Neural cell (in vitro differentiated cells): ENCODE results near the gene RAVER1. TPM values are rescaled to one million over a fixed set of nuclear protein-coding genes. Genes with fewer than 3 reads are reported as not detected.

Experiments
- H2AFZ ChIP-seq: fragments of 200-600, 300-800 bp; sonication (generic), shearing (Covaris generic); 2 replicates; pipeline ENCODE4 v1.6.0; 2014; ENCODE audit warnings: low read depth, mild to moderate bottlenecking, antibody characterized with exemption, low read length, moderate library complexity
- H3F3A ChIP-seq: fragments of 200-600 bp; shearing (Covaris generic); 2 replicates; pipeline ENCODE4 v1.6.1; 2016; ENCODE audit warnings: mild to moderate bottlenecking, moderate library complexity, mixed read lengths, antibody characterized with exemption, low read length; ENCODE audit not compliant: insufficient read depth, poor library complexity, severe bottlenecking
- H3K27ac ChIP-seq: fragments of 200-600, 300-800 bp; sonication (generic), shearing (Covaris generic); 2 replicates; pipeline ENCODE4 v1.5.1; 2014; ENCODE audit warnings: mild to moderate bottlenecking, low read length, moderate library complexity
- H3K27me3 ChIP-seq: fragments of 300-800, 200-600 bp; sonication (generic), shearing (Covaris generic); 2 replicates; pipeline ENCODE4 v1.6.0; 2014; ENCODE audit warnings: mild to moderate bottlenecking, low read depth, low read length, moderate library complexity; ENCODE audit not compliant: insufficient read depth
- H3K36me3 ChIP-seq: fragments of 300-800, 200-600 bp; sonication (generic), shearing (Covaris generic); 2 replicates; pipeline ENCODE4 v1.5.1; 2014; ENCODE audit warnings: mild to moderate bottlenecking, antibody characterized with exemption, low read length, moderate library complexity; ENCODE audit not compliant: insufficient read depth
- H3K4me2 ChIP-seq: fragments of 300-800, 200-600 bp; sonication (generic), shearing (Covaris generic); 2 replicates; pipeline ENCODE4 v1.6.0; 2014; ENCODE audit warnings: mild to moderate bottlenecking, low read length
- H3K4me3 ChIP-seq: fragments of 300-800, 200-600 bp; sonication (generic), shearing (Covaris generic); 2 replicates; pipeline ENCODE4 v1.5.1; 2014; ENCODE audit warnings: mild to moderate bottlenecking, low read length, moderate library complexity
- H3K79me2 ChIP-seq: fragments of 200-600 bp; shearing (Covaris generic); replicated peaks from 2 replicates; pipeline ENCODE4 v1.6.0; 2014; ENCODE audit warnings: mild to moderate bottlenecking, low read length, moderate library complexity; ENCODE audit not compliant: insufficient read depth
- H3K9ac ChIP-seq: fragments of 300-800, 200-600 bp; sonication (generic), shearing (Covaris generic); 2 replicates; pipeline ENCODE4 v1.6.1; 2016; ENCODE audit warnings: mild to moderate bottlenecking, low read length, mixed read lengths
- H3K9me2 ChIP-seq: fragments of 200-600 bp; shearing (Covaris generic); 2 replicates; pipeline ENCODE4 v1.6.1; 2016; ENCODE audit warnings: mild to moderate bottlenecking, low read length, mixed read lengths; ENCODE audit not compliant: insufficient read depth
- H3K9me3 ChIP-seq: fragments of 200-600, 300-800 bp; sonication (generic), shearing (Covaris generic); 2 replicates; pipeline ENCODE4 v1.6.1; 2016; ENCODE audit warnings: mild to moderate bottlenecking, mixed run types, low read length, moderate library complexity, mixed read lengths
- H4K20me1 ChIP-seq: fragments of 200-600 bp; shearing (Covaris generic); 2 replicates; pipeline ENCODE4 v1.6.1; 2016; ENCODE audit warnings: mild to moderate bottlenecking, mixed run types; ENCODE audit not compliant: insufficient read depth
- CTCF ChIP-seq: fragments of 450-650 bp; IDR thresholded peaks from 2 replicates; pipeline ENCODE4 v1.5.1; 2014; ENCODE audit warnings: antibody characterized with exemption, mild to moderate bottlenecking, moderate library complexity; ENCODE audit not compliant: poor library complexity, severe bottlenecking
- EP300 ChIP-seq: fragments of 450-650 bp; conservative IDR thresholded peaks from 2 replicates; pipeline ENCODE4 v1.6.1; 2014; ENCODE audit warnings: antibody characterized with exemption, mild to moderate bottlenecking, moderate library complexity; ENCODE audit not compliant: poor library complexity, severe bottlenecking
- EZH2 ChIP-seq: fragments of 200-600, 300-800 bp; shearing (Covaris generic), sonication (generic); IDR thresholded peaks from 2 replicates; pipeline ENCODE4 v1.6.1; 2014; ENCODE audit warnings: antibody characterized with exemption, low read length, borderline replicate concordance, mild to moderate bottlenecking; ENCODE audit not compliant: insufficient read depth, poor library complexity, severe bottlenecking
- MXI1 ChIP-seq: fragments of 450-650 bp; conservative IDR thresholded peaks from 2 replicates; pipeline ENCODE4 v1.6.1; 2014; ENCODE audit warnings: antibody characterized with exemption, mild to moderate bottlenecking; ENCODE audit not compliant: poor library complexity, severe bottlenecking
- POLR2AphosphoS5 ChIP-seq: IDR thresholded peaks from 2 replicates; pipeline ENCODE4 v1.6.1; 2012
- REST ChIP-seq: IDR thresholded peaks from 2 replicates; pipeline ENCODE4 v1.6.1; 2012; ENCODE audit warnings: borderline replicate concordance
- SMC3 ChIP-seq: fragments of 450-650 bp; conservative IDR thresholded peaks from 2 replicates; pipeline ENCODE4 v1.6.1; 2014; ENCODE audit warnings: antibody characterized with exemption, mild to moderate bottlenecking, moderate library complexity; ENCODE audit not compliant: poor library complexity
- TAF1 ChIP-seq: IDR thresholded peaks from 2 replicates; pipeline ENCODE4 v1.6.1; 2012; ENCODE audit warnings: low read depth
- polyA plus RNA-seq: library from polyadenylated mRNA; depleted of rRNA; stranded (reverse); fragments of >200 nt; gene quantifications from 2 replicates; pipeline ENCODE4 v1.2.3, GENCODE V29; 2014

Gene RAVER1
- polyA plus RNA-seq, 1 donor from 2014 or later, result 1.3 TPM

- H3K27ac ChIP-seq, result no peak overlapping the region
These were observed 42.9 kb downstream of the RAVER1 start for GRCh38 chr19:10290357-10290875.

GRCh38 chr19:10289836-10290356 is 43.4 kb downstream of the RAVER1 start, which contains the start of gene ICAM5:
ICAM5 (plus strand) TSS chr19:10289952; CDS start chr19:10290044, 92 bp downstream.
- H2AFZ ChIP-seq, result peak within 1 kb of the TSS; percentile 8
- H3K4me3 ChIP-seq, result peak within 1 kb of the TSS; percentile 66
- no peaks in the 10 kb centered on the region for H3F3A ChIP-seq
- H3K4me2 ChIP-seq, result peak within 1 kb of the TSS; percentile 52
- no peaks in the 10 kb centered on the region for H4K20me1 ChIP-seq
- H3K9ac ChIP-seq, result peak within 1 kb of the TSS; percentile 36
- peaks cover 97% of the 10 kb centered on the region for H3K27me3 ChIP-seq
- no peaks in the 10 kb centered on the region for H3K9me2 ChIP-seq
- H3K79me2 ChIP-seq, result no peaks in the 10 kb centered on the region
- H3K9me3 ChIP-seq, result no peaks in the 10 kb centered on the region
- H3K27ac ChIP-seq, result no peak within 1 kb of the TSS
- TF ChIP-seq EP300 (no peak), EZH2 (peak; percentile 28)
- H3K36me3 ChIP-seq, result no peaks in the 10 kb centered on the region

More at GRCh38 chr19:10290357-10290875, 42.9 kb downstream of the RAVER1 start:
- no peaks in the 10 kb centered on the region for H3K9me2 ChIP-seq
- peak overlapping the region; percentile 36 for H3K9ac ChIP-seq
- peak overlapping the region; percentile 19 for H3K4me2 ChIP-seq
- H3K27me3 ChIP-seq, result peaks cover 100% of the 10 kb centered on the region
- peak overlapping the region; percentile 8 for H2AFZ ChIP-seq
- H3F3A ChIP-seq, result no peaks in the 10 kb centered on the region
- TF ChIP-seq CTCF, result no peak
- TF ChIP-seq EZH2, result no peak
- no peak for TF ChIP-seq SMC3
- no peak for TF ChIP-seq POLR2AphosphoS5
- TF ChIP-seq REST, result no peak
- no peak for TF ChIP-seq TAF1
- no peak for TF ChIP-seq MXI1
- no peaks in the 10 kb centered on the region for H4K20me1 ChIP-seq
- no peaks in the 10 kb centered on the region for H3K79me2 ChIP-seq
- no peaks in the 10 kb centered on the region for H3K36me3 ChIP-seq
- peak overlapping the region; percentile 66 for H3K4me3 ChIP-seq
- no peaks in the 10 kb centered on the region for H3K9me3 ChIP-seq
